NCI-H82 treated with DMSO at 0.1 percent for 48 hours (cell line): ENCODE results near the gene VN1R5.
"Not testable (repeated sequence)": the region's sequence is repeated elsewhere in the genome, so short reads cannot be mapped to it uniquely, and the experiment has no call there.

ENCODE experiments used
- DNase-seq: peaks from one replicate; lab custom pipeline; 2025; ENCODE audit not compliant: unreplicated experiment; lab: John Stamatoyannopoulos, UW

Gene VN1R5

GRCh38 chr1:247270003-247270402, 14.1 kb downstream of the VN1R5 start:
- no peak for DNase-seq

- no peak for DNase-seq
These were observed 17.1 kb downstream of the VN1R5 start for GRCh38 chr1:247273013-247273412.

GRCh38 chr1:247274605-247275256, 18.9 kb downstream of the VN1R5 start:
- no peak for DNase-seq

GRCh38 chr1:247277191-247277590, 21.3 kb downstream of the VN1R5 start:
- no peak for DNase-seq

GRCh38 chr1:247281001-247281574, 25.2 kb downstream of the VN1R5 start:
- DNase-seq: no peak

GRCh38 chr1:247286134-247286670, 30.3 kb downstream of the VN1R5 start:
- DNase-seq: no peak

GRCh38 chr1:247287460-247287859, 31.6 kb downstream of the VN1R5 start:
- DNase-seq: no peak

GRCh38 chr1:247288341-247288740, 32.5 kb downstream of the VN1R5 start:
- no peak for DNase-seq

GRCh38 chr1:247289274-247289892, 33.5 kb downstream of the VN1R5 start:
- not testable (repeated sequence) for DNase-seq

- DNase-seq: no peak
These were observed 34.7 kb downstream of the VN1R5 start for GRCh38 chr1:247290576-247290975.

- DNase-seq: no peak
These were observed 35.3 kb downstream of the VN1R5 start for GRCh38 chr1:247291161-247291560.

GRCh38 chr1:247291833-247292561, 36.1 kb downstream of the VN1R5 start:
- no peak for DNase-seq

- DNase-seq: no peak
These were observed 37.2 kb downstream of the VN1R5 start for GRCh38 chr1:247293047-247293446.

- no peak for DNase-seq
These were observed 38.4 kb downstream of the VN1R5 start for GRCh38 chr1:247294282-247294681.

- DNase-seq: no peak
These were observed 39.4 kb downstream of the VN1R5 start for GRCh38 chr1:247295274-247295684.

- DNase-seq: no peak
These were observed 39.9 kb downstream of the VN1R5 start for GRCh38 chr1:247295746-247296145.

GRCh38 chr1:247296599-247297180, 40.8 kb downstream of the VN1R5 start:
- DNase-seq: no peak

GRCh38 chr1:247297263-247298123, 41.6 kb downstream of the VN1R5 start:
- DNase-seq: no peak

GRCh38 chr1:247298124-247298481, 42.2 kb downstream of the VN1R5 start:
- DNase-seq: no peak

- DNase-seq: no peak
These were observed 42.8 kb downstream of the VN1R5 start for GRCh38 chr1:247298701-247299100.
